K562 (cell line): ENCODE measurements around the gene FARP1. TPM values are rescaled to one million over a fixed set of nuclear protein-coding genes. Genes with fewer than 3 reads are reported as not detected.

Experiments used
- CLOCK ChIP-seq: fragments of 250-450 bp; sonication (Bioruptor Pico); IDR thresholded peaks from 2 replicates; pipeline ENCODE4 v1.4.0; 2020; ENCODE audit warnings: mild to moderate bottlenecking, moderate library complexity, borderline replicate concordance
- COPS2 ChIP-seq: fragments of 450-650 bp; conservative IDR thresholded peaks from 2 replicates; pipeline ENCODE4 v1.6.1; 2016; ENCODE audit warnings: mild to moderate bottlenecking, moderate library complexity
- ELK1 ChIP-seq: sonication (generic); formaldehyde crosslinking; IDR thresholded peaks from 2 replicates; pipeline ENCODE4 v1.8.1; 2022; ENCODE audit warnings: missing genetic modification reagents
- EP400 ChIP-seq: fragments of 450-650 bp; IDR thresholded peaks from 2 replicates; pipeline ENCODE4 v1.6.1; 2017; ENCODE audit warnings: antibody characterized with exemption, mild to moderate bottlenecking, moderate library complexity
- FOXM1 ChIP-seq, 2 experiments: fragments of 450-650 bp in 1 of 2; sonication (generic) in 1 of 2; formaldehyde crosslinking in 1 of 2; IDR thresholded peaks; 2 replicates each; pipeline versions ENCODE4 v1.6.1 to v1.9.0; 2017 to 2022; ENCODE audit warnings: low read depth in 2 of 2, mild to moderate bottlenecking in 2 of 2, missing genetic modification reagents in 1 of 2, moderate library complexity in 1 of 2
- HMG20B ChIP-seq: fragments of 250-450 bp; sonication (Bioruptor Pico); IDR thresholded peaks from 2 replicates; pipeline ENCODE4 v1.5.0; 2021; ENCODE audit warnings: mild to moderate bottlenecking
- MLX ChIP-seq, 2 experiments: fragments of 450-650 bp in 1 of 2; sonication (generic) in 1 of 2; formaldehyde crosslinking; conservative IDR thresholded peaks; 2 replicates each; pipeline versions ENCODE4 v1.4.0 to v1.8.1; 2020 to 2022; ENCODE audit warnings: mild to moderate bottlenecking in 1 of 2, missing genetic modification reagents in 1 of 2
- SIN3A ChIP-seq, 2 experiments: fragments of 150-350 bp in 1 of 2; IDR thresholded peaks; 2 replicates each; pipeline ENCODE4 v1.6.1; 2011 to 2016; ENCODE audit warnings: borderline replicate concordance in 2 of 2, low read depth in 2 of 2, low read length in 2 of 2, mild to moderate bottlenecking in 2 of 2, moderate library complexity in 2 of 2; ENCODE audit not compliant: control insufficient read depth in 1 of 2
- TEAD4 ChIP-seq, 2 experiments: sonication (generic) in 1 of 2; formaldehyde crosslinking in 1 of 2; IDR thresholded peaks; 2 replicates each; pipeline versions ENCODE4 v1.6.1 to v1.8.0; 2012 to 2022; ENCODE audit warnings: borderline replicate concordance in 1 of 2, inconsistent platforms in 1 of 2, low read length in 1 of 2, mild to moderate bottlenecking in 1 of 2, missing genetic modification reagents in 1 of 2
- ZBTB5 ChIP-seq: fragments of 450-650 bp; IDR thresholded peaks from 2 replicates; pipeline ENCODE4 v1.6.1; 2017; ENCODE audit warnings: antibody characterized with exemption
- polyA plus RNA-seq, 8 experiments: library from polyadenylated mRNA; depleted of rRNA in 4 of 8; stranded (reverse) in 5 of 8; unstranded in 3 of 8; fragments of >200 nt; fragmentation: Nextera tagmentation in 2 of 8; fragmentation: Illumina TruSeq in 1 of 8; extraction: Ambion mirVana in 2 of 8; extraction: Trizol in 1 of 8; gene quantifications; 2 replicates each; pipeline versions ENCODE4 v1.2.1 to v1.2.3, GENCODE V29; 2011 to 2014; ENCODE audit warnings: inconsistent platforms in 1 of 8, missing spikeins in 1 of 8
- total RNA-seq, 7 experiments: library from RNA; depleted of rRNA in 6 of 7; stranded (reverse); fragments of >200 nt in 6 of 7; fragmentation: Illumina TruSeq in 2 of 7; extraction: Trizol in 2 of 7; gene quantifications; 2 replicates each; pipeline versions ENCODE4 v1.2.1 to v1.2.3, GENCODE V29; 2011 to 2021; ENCODE audit warnings: low replicate concordance in 1 of 7

The FARP1 gene
- total and polyA plus RNA-seq, 9 of the 15 experiments (the other 6 are each of a cell fraction or from before 2014, with no cell fraction given): 0.03 to 0.29 (median 0.05) TPM; not detected in 3

- TF ChIP-seq TEAD4 (IDR thresholded peaks at IDR 0.05; ENCODE audit: low read length): no peak
- TF ChIP-seq TEAD4 (CRISPR knock-in tag; IDR thresholded peaks at IDR 0.05; ENCODE audit: borderline replicate concordance): no peak
- TF ChIP-seq COPS2: no peak
- no peak for TF ChIP-seq FOXM1 (IDR thresholded peaks at IDR 0.05; ENCODE audit: low read depth)
- TF ChIP-seq FOXM1 (CRISPR knock-in tag; IDR thresholded peaks at IDR 0.05; ENCODE audit: low read depth): no peak
- no peak for TF ChIP-seq ELK1 (CRISPR knock-in tag)
- no peak for TF ChIP-seq ZBTB5
- TF ChIP-seq EP400: no peak
- no peak for TF ChIP-seq SIN3A (IDR thresholded peaks at IDR 0.05; ENCODE audit: borderline replicate concordance in 2 of 2, control insufficient read depth in 1 of 2, low read depth in 2 of 2, low read length in 2 of 2)
- TF ChIP-seq HMG20B (CRISPR knock-in tag): no peak
- no peak for TF ChIP-seq CLOCK
- TF ChIP-seq MLX (CRISPR knock-in tag; conservative IDR thresholded peaks at IDR 0.05): no peak
Measured at GRCh38 chr13:98158172-98158899, 15.4 kb downstream of the FARP1 start (continued).
